Body of pancreas (tissue), 4 donors: ENCODE results near the gene WDR18. TPM values are rescaled to one million over a fixed set of nuclear protein-coding genes. Genes with fewer than 3 reads are reported as not detected.
A peak's percentile ranks its signal among the peaks of the same experiment; 100 is the strongest.
"Not testable (repeated sequence)": the region's sequence is repeated elsewhere in the genome, so short reads cannot be mapped to it uniquely, and the experiment has no call there.

Experiments
- ATAC-seq: fragments of 150-250 bp; one replicate; pipeline ENCODE4 v1.9.1; 2016
- DNase-seq, 4 donors: peaks; one replicate each; pipeline ENCODE4 v3.0.0-alpha.2; 2019
- H3K27ac ChIP-seq, 4 donors: fragments of 200-600 bp; sonication (generic); 1 replicate in 3 of 4; 2 replicates in 1 of 4; pipeline versions ENCODE4 v1.5.1 to v1.6.1; 2016 to 2019; ENCODE audit warnings: mild to moderate bottlenecking in 1 of 4, mixed read lengths in 1 of 4, moderate library complexity in 1 of 4
- H3K27me3 ChIP-seq, 2 donors: fragments of 200-600 bp; sonication (generic); one replicate each; pipeline ENCODE4 v1.6.0; 2016; ENCODE audit warnings: mild to moderate bottlenecking in 1 of 2
- H3K36me3 ChIP-seq, 2 donors: fragments of 200-600 bp; sonication (generic); replicated peaks in 1 of 2; 2 replicates each; pipeline ENCODE4 v1.5.1; 2016; ENCODE audit warnings: low read depth in 2 of 2; ENCODE audit not compliant: insufficient read depth in 1 of 2
- H3K4me1 ChIP-seq: fragments of 200-600 bp; sonication (generic); one replicate; pipeline ENCODE4 v1.6.0; 2016
- H3K4me3 ChIP-seq, 2 donors: fragments of 200-600 bp; sonication (generic); 1 replicate in 1 of 2; 2 replicates in 1 of 2; pipeline ENCODE4 v1.5.1; 2016 to 2019
- H3K9me3 ChIP-seq, 3 donors: fragments of 200-600 bp; sonication (generic); 1 replicate in 2 of 3; 2 replicates in 1 of 3; pipeline ENCODE4 v1.5.1; 2016
- CTCF ChIP-seq, 7 experiments: fragments of 450-650 bp in 4 of 7; fragments of 200-600 bp in 3 of 7; sonication (generic) in 3 of 7; IDR thresholded peaks; one replicate each; pipeline ENCODE4 v1.5.1; 2016 to 2019; ENCODE audit warnings: antibody characterized with exemption in 7 of 7
- POLR2A ChIP-seq, 3 donors: fragments of 450-650 bp; IDR thresholded peaks; one replicate each; pipeline ENCODE4 v1.6.1; 2016; ENCODE audit warnings: antibody characterized with exemption in 3 of 3, mild to moderate bottlenecking in 2 of 3
- WGBS, 2 donors: methylation state at CpG; one replicate each; pipeline ENCODE4 v1.1.5; 2017; 5-methylcytosine and 5-hydroxymethylcytosine counted together
- intact Hi-C: fragments of 100-400 bp; cut with DNase I; formaldehyde crosslinking; loops from one replicate; pipeline ENCODE4 v1.15.1; 2023
- total RNA-seq, 2 donors: library from RNA; depleted of rRNA; stranded (reverse); fragments of >200 nt; gene quantifications; one replicate each; pipeline ENCODE4 v1.1.0, GENCODE V29; 2016

Gene WDR18
- total RNA-seq, 2 donors from 2014 or later = 15.3 to 53.1 TPM

GRCh38 chr19:956766-957440, 27.2 kb upstream of the WDR18 start:
- no peak overlapping the region for H3K4me3 ChIP-seq
- no peak for TF ChIP-seq POLR2A (IDR thresholded peaks at IDR 0.05)
- no peak for TF ChIP-seq CTCF (IDR thresholded peaks at IDR 0.05)
- peaks cover 49% of the 10 kb centered on the region for H3K4me1 ChIP-seq
- H3K27ac ChIP-seq = peak overlapping the region; percentile 61 to 91 (median 76)
- ATAC-seq (peak; percentile 49), DNase-seq (peak in 3 of 4 donors; percentile 30 to 50 (median 30))
- WGBS, 2 donors = 50 to 58% methylated on average over 9 to 27 of the region's 27 CpGs
- H3K27me3 ChIP-seq = no peaks in the 10 kb centered on the region
- intact Hi-C loops = no loop called here
- no peaks in the 10 kb centered on the region for H3K36me3 ChIP-seq
- no peaks in the 10 kb centered on the region for H3K9me3 ChIP-seq

- H3K9me3 ChIP-seq, H3K27me3 ChIP-seq, ATAC-seq, DNase-seq, H3K36me3 ChIP-seq, H3K4me3 ChIP-seq, intact Hi-C loops: not testable (repeated sequence)
- H3K27ac ChIP-seq = peak overlapping the region in 2 of 4 donors; percentile 73 to 91
- peaks cover 42% of the 10 kb centered on the region for H3K4me1 ChIP-seq
- WGBS, 2 donors = 89 to 90% methylated on average over 9 of the region's 9 CpGs
Measured at GRCh38 chr19:957578-957977, 26.6 kb upstream of the WDR18 start.

- DNase-seq = no peak
- TF ChIP-seq POLR2A (IDR thresholded peaks at IDR 0.05) (no peak), CTCF (IDR thresholded peaks at IDR 0.05) (no peak)
- Histone ChIP-seq H3K36me3 (no peaks in the 10 kb centered on the region), H3K4me3 (no peak overlapping the region), H3K9me3 (no peaks in the 10 kb centered on the region), H3K4me1 (peaks cover 26% of the 10 kb centered on the region), H3K27ac (no peak overlapping the region), H3K27me3 (no peaks in the 10 kb centered on the region)
- intact Hi-C loops = no loop called here
- ATAC-seq = no peak
- WGBS, 2 donors = 89% methylated on average over 25 to 36 of the region's 36 CpGs
Measured at GRCh38 chr19:958967-959855, 24.9 kb upstream of the WDR18 start.

GRCh38 chr19:960020-960419, 24.1 kb upstream of the WDR18 start:
- intact Hi-C loops = no loop called here
- peaks cover 19% of the 10 kb centered on the region for H3K4me1 ChIP-seq
- no peaks in the 10 kb centered on the region for H3K9me3 ChIP-seq
- no peak overlapping the region for H3K4me3 ChIP-seq
- TF ChIP-seq CTCF (IDR thresholded peaks at IDR 0.05) = no peak
- no peak for TF ChIP-seq POLR2A (IDR thresholded peaks at IDR 0.05)
- DNase-seq (no peak), ATAC-seq (no peak)
- no peak overlapping the region for H3K27ac ChIP-seq
- H3K27me3 ChIP-seq = no peaks in the 10 kb centered on the region
- H3K36me3 ChIP-seq = no peaks in the 10 kb centered on the region
- WGBS, 2 donors = 54% methylated on average over 10 of the region's 12 CpGs; no CpG with 5 or more reads in 1 of the 2 donors

GRCh38 chr19:960601-960938, 23.6 kb upstream of the WDR18 start:
- 77 to 100% methylated on average over 1 to 8 of the region's 8 CpGs for WGBS, 2 donors
- no peak for ATAC-seq

More at GRCh38 chr19:960601-960938, 23.6 kb upstream of the WDR18 start:
- Histone ChIP-seq H3K36me3 (no peaks in the 10 kb centered on the region), H3K27me3 (no peaks in the 10 kb centered on the region), H3K9me3 (no peaks in the 10 kb centered on the region), H3K4me1 (peaks cover 14% of the 10 kb centered on the region), H3K4me3 (no peak overlapping the region), H3K27ac (no peak overlapping the region)
- TF ChIP-seq POLR2A (IDR thresholded peaks at IDR 0.05) = no peak
- no peak for TF ChIP-seq CTCF (IDR thresholded peaks at IDR 0.05)
- intact Hi-C loops = no loop called here
- DNase-seq = no peak
